Left lung (tissue), 10 donors: ENCODE results near the gene GPATCH11. TPM values are rescaled to one million over a fixed set of nuclear protein-coding genes. Genes with fewer than 3 reads are reported as not detected.

ENCODE experiments used
- ATAC-seq: fragments of 200-7000 bp; cut with Tn5 transposase; one replicate; pipeline ENCODE4 v1.9.1; 2020; ENCODE audit warnings: moderate library complexity
- DNase-seq, 4 donors: peaks; one replicate each; pipeline ENCODE4 v3.0.0-alpha.2; 2013 to 2020
- H3K27ac ChIP-seq, 2 donors: fragments of 200-600 bp; sonication (generic) in 1 of 2; one replicate each; pipeline versions ENCODE4 v1.5.0 to v1.8.0; 2020 to 2021
- H3K27me3 ChIP-seq, 2 donors: fragments of 200-600 bp; sonication (generic) in 1 of 2; one replicate each; pipeline versions ENCODE4 v1.5.0 to v1.8.0; 2020 to 2021
- H3K36me3 ChIP-seq, 2 donors: fragments of 200-600 bp; sonication (generic) in 1 of 2; one replicate each; pipeline versions ENCODE4 v1.5.0 to v1.8.0; 2020 to 2021
- H3K4me1 ChIP-seq, 2 donors: fragments of 200-600 bp; one replicate each; pipeline ENCODE4 v1.8.0; 2021
- H3K4me3 ChIP-seq, 2 donors: fragments of 200-600 bp; sonication (generic) in 1 of 2; one replicate each; pipeline versions ENCODE4 v1.5.0 to v1.8.0; 2020 to 2021; ENCODE audit warnings: mild to moderate bottlenecking in 1 of 2
- H3K9me3 ChIP-seq, 2 donors: fragments of 200-600 bp; sonication (generic) in 1 of 2; one replicate each; pipeline versions ENCODE4 v1.5.0 to v1.8.0; 2020 to 2021
- intact Hi-C, 2 donors: fragments of 100-400 bp; cut with DNase I; formaldehyde crosslinking; loops; one replicate each; pipeline versions ENCODE4 v1.11.2 to v1.14.2; 2022
- polyA plus RNA-seq, 6 donors: library from polyadenylated mRNA; unstranded; fragments of 120-200 nt; gene quantifications; one replicate each; pipeline ENCODE4 v1.2.1, GENCODE V29; 2013; ENCODE audit not compliant: insufficient read length in 6 of 6
- total RNA-seq, 2 donors: library from RNA; stranded (reverse); fragmentation: NEBNext Ultra II Directional; extraction: Animal tissue kit (Norgen Biotek cat#: 25700); gene quantifications; one replicate each; pipeline ENCODE4 v1.2.1, GENCODE V29; 2021
- TF ChIP-seq, protein P1 (sequence below), 2 donors: fragments of 200-600 bp; sonication (generic) in 1 of 2; IDR thresholded peaks; one replicate each; pipeline versions ENCODE4 v1.5.0 to v1.8.0; 2021; ENCODE audit warnings: antibody characterized with exemption in 2 of 2
- donor health status: DM: no; HTN: yes; CAD: no.
- donor health status: DM: no; HTN: no; CAD: no.

Gene GPATCH11
- total and polyA plus RNA-seq, 8 donors, result 7.8 to 13.0 (median 11.2) TPM

- ATAC-seq, result no peak
- no peaks in the 10 kb centered on the region for H3K9me3 ChIP-seq
- no peak overlapping the region for H3K4me3 ChIP-seq
- intact Hi-C loops, result no loop called here
- no peak for DNase-seq
- no peak overlapping the region for H3K27ac ChIP-seq
- H3K27me3 ChIP-seq, result no peaks in the 10 kb centered on the region
- TF ChIP-seq, protein P1, sequence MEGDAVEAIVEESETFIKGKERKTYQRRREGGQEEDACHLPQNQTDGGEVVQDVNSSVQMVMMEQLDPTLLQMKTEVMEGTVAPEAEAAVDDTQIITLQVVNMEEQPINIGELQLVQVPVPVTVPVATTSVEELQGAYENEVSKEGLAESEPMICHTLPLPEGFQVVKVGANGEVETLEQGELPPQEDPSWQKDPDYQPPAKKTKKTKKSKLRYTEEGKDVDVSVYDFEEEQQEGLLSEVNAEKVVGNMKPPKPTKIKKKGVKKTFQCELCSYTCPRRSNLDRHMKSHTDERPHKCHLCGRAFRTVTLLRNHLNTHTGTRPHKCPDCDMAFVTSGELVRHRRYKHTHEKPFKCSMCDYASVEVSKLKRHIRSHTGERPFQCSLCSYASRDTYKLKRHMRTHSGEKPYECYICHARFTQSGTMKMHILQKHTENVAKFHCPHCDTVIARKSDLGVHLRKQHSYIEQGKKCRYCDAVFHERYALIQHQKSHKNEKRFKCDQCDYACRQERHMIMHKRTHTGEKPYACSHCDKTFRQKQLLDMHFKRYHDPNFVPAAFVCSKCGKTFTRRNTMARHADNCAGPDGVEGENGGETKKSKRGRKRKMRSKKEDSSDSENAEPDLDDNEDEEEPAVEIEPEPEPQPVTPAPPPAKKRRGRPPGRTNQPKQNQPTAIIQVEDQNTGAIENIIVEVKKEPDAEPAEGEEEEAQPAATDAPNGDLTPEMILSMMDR (IDR thresholded peaks at IDR 0.05), result no peak
- H3K4me1 ChIP-seq, result peaks cover 0 to 27% of the 10 kb centered on the region in 2 donors
- H3K36me3 ChIP-seq, result peaks cover 0 to 63% of the 10 kb centered on the region in 2 donors
Observed at GRCh38 chr2:37090019-37090477, 5.7 kb downstream of the GPATCH11 start.

DNA sequence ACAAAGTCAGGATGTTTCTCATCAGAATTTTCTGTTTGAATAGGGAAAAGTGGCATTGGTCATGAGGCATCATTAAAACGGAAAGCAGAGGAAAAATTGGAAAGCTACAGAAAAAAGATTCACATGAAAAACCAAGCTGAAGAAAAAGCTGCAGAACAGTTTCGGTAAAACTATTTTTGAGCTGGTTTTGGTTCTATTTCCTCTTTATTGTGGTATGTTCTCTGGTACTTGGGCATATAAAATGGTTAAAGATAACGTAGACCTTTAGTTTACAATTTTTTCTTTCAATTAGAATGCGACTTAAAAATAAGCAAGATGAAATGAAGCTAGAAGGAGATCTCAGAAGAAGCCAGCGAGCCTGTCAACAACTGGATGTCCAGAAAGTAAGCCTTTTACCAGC lies 7.6 kb downstream of the GPATCH11 start:
- no peak overlapping the region for H3K4me3 ChIP-seq
- DNase-seq (no peak), ATAC-seq (no peak)
- peaks cover 0 to 80% of the 10 kb centered on the region in 2 donors for H3K36me3 ChIP-seq
- TF ChIP-seq, protein P1 (IDR thresholded peaks at IDR 0.05), result no peak
- H3K27ac ChIP-seq, result no peak overlapping the region
- H3K4me1 ChIP-seq, result peaks cover 0 to 14% of the 10 kb centered on the region in 2 donors
- no peaks in the 10 kb centered on the region for H3K27me3 ChIP-seq
- intact Hi-C loops, result no loop called here
- no peaks in the 10 kb centered on the region for H3K9me3 ChIP-seq

DNA sequence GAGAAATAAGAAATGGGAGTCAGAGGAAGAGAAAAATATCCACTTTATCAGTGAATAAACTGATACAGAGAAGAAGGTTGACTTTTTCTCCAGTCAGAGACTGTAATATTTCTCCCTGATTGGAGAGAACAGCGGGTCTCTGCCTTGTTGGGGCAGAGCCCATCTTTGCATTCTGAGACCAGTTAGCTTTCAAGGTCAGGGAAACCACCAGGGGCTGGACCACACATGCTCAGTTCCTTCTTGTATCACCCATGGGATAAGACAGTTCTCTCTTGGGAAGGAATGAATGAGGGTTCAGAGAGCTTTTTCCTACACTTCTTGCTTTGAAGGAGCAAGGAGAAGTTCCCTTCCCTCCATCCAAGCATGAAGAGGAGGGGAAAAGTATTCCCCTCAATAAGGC lies 12.2 kb downstream of the GPATCH11 start:
- Histone ChIP-seq H3K36me3 (peaks cover 0 to 87% of the 10 kb centered on the region in 2 donors), H3K4me3 (no peak overlapping the region), H3K27me3 (no peaks in the 10 kb centered on the region), H3K4me1 (no peaks in the 10 kb centered on the region), H3K27ac (no peak overlapping the region), H3K9me3 (no peaks in the 10 kb centered on the region)
- DNase-seq, result no peak
- TF ChIP-seq, protein P1 (IDR thresholded peaks at IDR 0.05), result no peak
- intact Hi-C loops, result no loop called here
- ATAC-seq, result no peak

DNA sequence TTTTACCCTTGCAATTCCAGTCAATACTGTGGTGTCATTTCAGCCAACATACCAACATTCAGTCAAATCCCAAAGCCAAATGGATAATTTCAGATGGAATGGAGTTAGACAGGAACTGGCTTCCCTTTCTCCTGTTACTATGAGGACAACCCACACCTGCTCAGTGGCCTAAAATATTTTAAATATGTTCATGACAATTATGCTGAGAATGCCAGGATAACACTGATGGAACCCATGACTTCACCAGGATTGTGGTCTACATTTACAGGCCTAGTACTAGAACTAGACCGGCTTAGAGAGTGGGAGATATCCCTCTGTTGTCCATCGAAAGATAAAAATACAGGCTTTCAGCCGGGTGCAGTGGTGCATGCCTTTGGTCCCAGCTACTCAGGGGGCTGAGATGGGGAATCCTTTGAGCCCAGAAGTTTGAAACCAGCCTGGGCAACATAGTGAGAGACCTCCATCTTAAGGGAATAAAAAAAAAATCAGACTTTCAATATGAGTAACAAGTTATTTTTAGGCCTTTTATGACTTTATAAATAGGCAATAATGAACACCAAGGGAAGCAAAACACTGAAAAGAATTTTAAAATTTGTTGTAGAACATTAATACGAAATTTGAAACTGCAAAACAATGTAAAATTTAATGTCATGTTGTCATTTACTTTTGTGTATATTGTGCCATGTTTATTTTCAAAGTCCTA lies 14.2 kb downstream of the GPATCH11 start:
- TF ChIP-seq, protein P1 (IDR thresholded peaks at IDR 0.05), result no peak
- no peak for DNase-seq
- intact Hi-C loops, result no loop called here
- Histone ChIP-seq H3K9me3 (no peaks in the 10 kb centered on the region), H3K4me3 (no peak overlapping the region), H3K27ac (no peak overlapping the region), H3K27me3 (no peaks in the 10 kb centered on the region), H3K36me3 (peaks cover 0 to 90% of the 10 kb centered on the region in 2 donors), H3K4me1 (no peaks in the 10 kb centered on the region)
- no peak for ATAC-seq

- intact Hi-C loops, result no loop called here
- H3K36me3 ChIP-seq, result peaks cover 0 to 90% of the 10 kb centered on the region in 2 donors
- no peaks in the 10 kb centered on the region for H3K4me1 ChIP-seq
- H3K27ac ChIP-seq, result no peak overlapping the region
- H3K4me3 ChIP-seq, result no peak overlapping the region
- TF ChIP-seq, protein P1 (IDR thresholded peaks at IDR 0.05), result no peak
- ATAC-seq (no peak), DNase-seq (no peak)
- H3K9me3 ChIP-seq, result no peaks in the 10 kb centered on the region
- no peaks in the 10 kb centered on the region for H3K27me3 ChIP-seq
Observed at GRCh38 chr2:37100054-37100453, 15.7 kb downstream of the GPATCH11 start.
